ENCODE results near the gene SLC30A4. TPM values are rescaled to one million over a fixed set of nuclear protein-coding genes. Genes with fewer than 3 reads are reported as not detected.

SLC30A4 gene
- total and polyA plus RNA-seq, 4 donors, result 1.0 to 7.8 (median 2.9) TPM

DNA sequence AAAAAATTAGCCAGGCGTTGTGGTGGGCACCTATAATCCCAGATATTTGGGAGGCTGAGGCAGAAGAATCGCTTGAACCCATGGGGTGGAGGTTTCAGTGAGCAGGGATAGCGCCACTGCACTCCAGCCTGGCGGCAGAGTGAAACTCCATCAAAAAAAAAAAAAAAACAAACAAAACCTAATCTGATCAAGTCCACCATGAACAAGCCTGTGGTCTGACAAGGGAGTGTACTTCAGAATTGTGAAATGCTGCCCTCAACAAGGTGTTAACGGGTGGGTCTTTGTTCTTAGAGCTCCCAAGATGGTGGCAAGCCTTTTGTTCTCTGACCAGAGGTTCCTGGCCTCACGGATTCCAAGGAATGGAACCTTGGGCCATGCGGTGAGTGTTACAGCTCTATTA is 24.2 kb upstream of the SLC30A4 start:
- H3K9me3 ChIP-seq (ENCODE audit: control insufficient read depth in 4 of 4, insufficient read depth in 3 of 4, low read length in 3 of 4), result no peaks in the 10 kb centered on the region
- H3K9ac ChIP-seq (ENCODE audit: insufficient read depth in 1 of 2, low read length in 2 of 2), result no peak overlapping the region
- no peak for ATAC-seq (ENCODE audit: insufficient read depth, low FRiP score)
- no peaks in the 10 kb centered on the region for H3K27me3 ChIP-seq (ENCODE audit: control insufficient read depth in 3 of 3, insufficient read depth in 3 of 3, low read length in 2 of 3)
- no peak overlapping the region for H3K4me3 ChIP-seq
- no peak for DNase-seq
- no peaks in the 10 kb centered on the region for H3K4me1 ChIP-seq (ENCODE audit: control insufficient read depth in 5 of 5, insufficient read depth in 5 of 5, low read length in 5 of 5)
- TF ChIP-seq, protein P1, sequence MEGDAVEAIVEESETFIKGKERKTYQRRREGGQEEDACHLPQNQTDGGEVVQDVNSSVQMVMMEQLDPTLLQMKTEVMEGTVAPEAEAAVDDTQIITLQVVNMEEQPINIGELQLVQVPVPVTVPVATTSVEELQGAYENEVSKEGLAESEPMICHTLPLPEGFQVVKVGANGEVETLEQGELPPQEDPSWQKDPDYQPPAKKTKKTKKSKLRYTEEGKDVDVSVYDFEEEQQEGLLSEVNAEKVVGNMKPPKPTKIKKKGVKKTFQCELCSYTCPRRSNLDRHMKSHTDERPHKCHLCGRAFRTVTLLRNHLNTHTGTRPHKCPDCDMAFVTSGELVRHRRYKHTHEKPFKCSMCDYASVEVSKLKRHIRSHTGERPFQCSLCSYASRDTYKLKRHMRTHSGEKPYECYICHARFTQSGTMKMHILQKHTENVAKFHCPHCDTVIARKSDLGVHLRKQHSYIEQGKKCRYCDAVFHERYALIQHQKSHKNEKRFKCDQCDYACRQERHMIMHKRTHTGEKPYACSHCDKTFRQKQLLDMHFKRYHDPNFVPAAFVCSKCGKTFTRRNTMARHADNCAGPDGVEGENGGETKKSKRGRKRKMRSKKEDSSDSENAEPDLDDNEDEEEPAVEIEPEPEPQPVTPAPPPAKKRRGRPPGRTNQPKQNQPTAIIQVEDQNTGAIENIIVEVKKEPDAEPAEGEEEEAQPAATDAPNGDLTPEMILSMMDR (IDR thresholded peaks at IDR 0.05; ENCODE audit: control extremely low read depth, extremely low read depth), result no peak
- 80 to 89% methylated on average over 7 of the region's 7 CpGs for WGBS, 2 donors
- no peaks in the 10 kb centered on the region for H3K36me3 ChIP-seq (ENCODE audit: control insufficient read depth in 4 of 4, insufficient read depth in 4 of 4, low read length in 4 of 4)
- H3K27ac ChIP-seq (ENCODE audit: low read depth in 1 of 2, low read length in 1 of 2), result no peak overlapping the region

DNA sequence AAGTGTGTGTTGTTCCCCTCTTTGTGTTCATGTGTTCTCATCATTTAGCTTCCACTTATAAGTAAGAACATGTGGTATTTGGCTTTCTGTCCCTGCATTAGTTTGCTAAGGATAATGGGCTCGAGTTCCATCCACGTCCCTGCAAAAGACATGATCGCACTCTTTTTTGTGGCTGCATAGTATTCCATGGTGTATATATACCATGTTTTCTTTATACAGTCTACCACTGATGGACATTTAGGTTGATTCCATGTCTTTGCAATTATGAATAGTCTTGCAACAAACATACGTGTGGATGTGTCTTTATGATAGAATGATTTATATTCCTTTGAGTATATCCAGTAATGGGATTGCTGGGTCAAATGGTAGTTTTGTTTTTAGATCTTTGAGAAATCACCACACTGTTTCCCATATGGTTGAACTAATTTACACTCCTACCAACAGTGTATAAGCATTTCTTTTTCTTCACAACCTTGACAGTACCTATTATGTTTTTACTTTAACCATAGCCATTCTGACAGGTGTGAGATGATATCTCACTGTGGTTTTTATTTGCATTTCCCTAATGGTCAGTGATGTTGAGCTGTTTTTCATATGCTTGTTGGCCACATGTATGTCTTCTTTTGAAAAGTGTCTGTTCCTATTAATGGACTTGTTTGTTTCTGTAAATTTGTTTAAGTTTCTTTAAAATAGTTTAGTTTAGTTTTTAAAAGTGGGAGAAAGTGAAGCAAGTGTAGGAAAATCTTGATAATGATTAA is 21.9 kb upstream of the SLC30A4 start:
- no peak overlapping the region for H3K4me3 ChIP-seq
- ATAC-seq (ENCODE audit: insufficient read depth, low FRiP score), result no peak
- no peak for DNase-seq
- no peak overlapping the region for H3K27ac ChIP-seq (ENCODE audit: low read depth in 1 of 2, low read length in 1 of 2)
- H3K4me1 ChIP-seq (ENCODE audit: control insufficient read depth in 5 of 5, insufficient read depth in 5 of 5, low read length in 5 of 5), result no peaks in the 10 kb centered on the region
- no peaks in the 10 kb centered on the region for H3K36me3 ChIP-seq (ENCODE audit: control insufficient read depth in 4 of 4, insufficient read depth in 4 of 4, low read length in 4 of 4)
- H3K9me3 ChIP-seq (ENCODE audit: control insufficient read depth in 4 of 4, insufficient read depth in 3 of 4, low read length in 3 of 4), result no peaks in the 10 kb centered on the region
- TF ChIP-seq, protein P1 (IDR thresholded peaks at IDR 0.05; ENCODE audit: control extremely low read depth, extremely low read depth), result no peak
- no peaks in the 10 kb centered on the region for H3K27me3 ChIP-seq (ENCODE audit: control insufficient read depth in 3 of 3, insufficient read depth in 3 of 3, low read length in 2 of 3)
- 93 to 94% methylated on average over 4 of the region's 4 CpGs for WGBS, 2 donors
- no peak overlapping the region for H3K9ac ChIP-seq (ENCODE audit: insufficient read depth in 1 of 2, low read length in 2 of 2)

DNA sequence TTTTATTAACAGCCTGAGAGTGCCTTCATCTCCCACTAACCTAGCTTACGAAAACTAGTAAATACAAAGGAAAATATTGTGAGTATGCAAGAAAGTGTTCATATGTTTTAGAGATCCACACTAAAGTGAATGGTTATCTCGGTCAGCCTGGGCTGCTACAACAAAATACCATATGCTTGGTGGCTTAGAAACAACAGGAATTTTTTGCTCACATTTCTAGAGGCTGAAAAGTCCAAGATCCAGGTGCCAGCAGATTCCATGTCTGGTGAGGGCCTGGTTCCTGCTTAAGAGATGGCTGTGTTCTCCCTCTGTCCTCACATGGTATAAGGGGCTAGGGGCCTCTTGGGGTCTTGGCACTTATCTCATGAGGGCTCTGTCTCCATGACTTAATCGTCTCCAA is 20.5 kb upstream of the SLC30A4 start:
- no peak overlapping the region for H3K27ac ChIP-seq (ENCODE audit: low read depth in 1 of 2, low read length in 1 of 2)
- no peaks in the 10 kb centered on the region for H3K9me3 ChIP-seq (ENCODE audit: control insufficient read depth in 4 of 4, insufficient read depth in 3 of 4, low read length in 3 of 4)
- no peak for DNase-seq
- no peak for ATAC-seq (ENCODE audit: insufficient read depth, low FRiP score)
- H3K4me1 ChIP-seq (ENCODE audit: control insufficient read depth in 5 of 5, insufficient read depth in 5 of 5, low read length in 5 of 5), result no peaks in the 10 kb centered on the region
- whole genome bisulfite sequencing, 2 donors, result 87 to 91% methylated on average over 3 of the region's 3 CpGs
- no peak overlapping the region for H3K4me3 ChIP-seq
- no peak overlapping the region for H3K9ac ChIP-seq (ENCODE audit: insufficient read depth in 1 of 2, low read length in 2 of 2)
- H3K27me3 ChIP-seq (ENCODE audit: control insufficient read depth in 3 of 3, insufficient read depth in 3 of 3, low read length in 2 of 3), result no peaks in the 10 kb centered on the region
- TF ChIP-seq, protein P1 (IDR thresholded peaks at IDR 0.05; ENCODE audit: control extremely low read depth, extremely low read depth), result no peak
- H3K36me3 ChIP-seq (ENCODE audit: control insufficient read depth in 4 of 4, insufficient read depth in 4 of 4, low read length in 4 of 4), result no peaks in the 10 kb centered on the region

DNA sequence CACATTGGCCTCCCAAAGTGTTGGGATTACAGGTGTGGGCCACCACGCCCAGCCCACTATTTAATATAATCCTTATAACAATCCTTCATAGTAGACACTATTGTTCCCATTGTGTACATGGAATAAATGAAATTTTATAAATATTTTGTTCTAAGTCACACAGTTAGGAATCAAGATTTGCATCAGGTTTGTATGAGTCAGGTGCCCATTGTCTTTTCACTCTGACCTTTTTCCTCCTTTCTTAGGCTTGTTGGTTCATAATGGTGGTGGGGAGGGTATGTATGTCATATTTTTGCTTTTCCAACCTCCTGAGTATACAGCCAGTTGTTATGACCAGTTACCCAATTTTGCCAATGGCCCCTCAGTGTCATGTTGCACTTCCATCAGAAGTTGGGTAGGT is 18.0 kb upstream of the SLC30A4 start:
- no peak overlapping the region for H3K27ac ChIP-seq (ENCODE audit: low read depth in 1 of 2, low read length in 1 of 2)
- no peaks in the 10 kb centered on the region for H3K36me3 ChIP-seq (ENCODE audit: control insufficient read depth in 4 of 4, insufficient read depth in 4 of 4, low read length in 4 of 4)
- TF ChIP-seq, protein P1 (IDR thresholded peaks at IDR 0.05; ENCODE audit: control extremely low read depth, extremely low read depth), result no peak
- H3K27me3 ChIP-seq (ENCODE audit: control insufficient read depth in 3 of 3, insufficient read depth in 3 of 3, low read length in 2 of 3), result no peaks in the 10 kb centered on the region
- no peak for DNase-seq
- 96% methylated on average over 1 of the region's 1 CpG for whole genome bisulfite sequencing, 2 donors
- ATAC-seq (ENCODE audit: insufficient read depth, low FRiP score), result no peak
- H3K4me3 ChIP-seq, result no peak overlapping the region
- H3K9me3 ChIP-seq (ENCODE audit: control insufficient read depth in 4 of 4, insufficient read depth in 3 of 4, low read length in 3 of 4), result no peaks in the 10 kb centered on the region
- no peaks in the 10 kb centered on the region for H3K4me1 ChIP-seq (ENCODE audit: control insufficient read depth in 5 of 5, insufficient read depth in 5 of 5, low read length in 5 of 5)
- no peak overlapping the region for H3K9ac ChIP-seq (ENCODE audit: insufficient read depth in 1 of 2, low read length in 2 of 2)

Measured in lung (tissue), 12 donors.